Panc1 (cell line): ENCODE data around the gene HOXA10. TPM values are rescaled to one million over a fixed set of nuclear protein-coding genes. Genes with fewer than 3 reads are reported as not detected.

Experiments used
- ATAC-seq: fragments of 200-7000 bp; cut with Tn5 transposase; 2 replicates; pipeline ENCODE4 v1.9.1; 2020; ENCODE audit warnings: mild to moderate bottlenecking, moderate library complexity
- BruUV-seq: library from RNA; stranded (reverse); fragments of 400-500 nt; replicated peaks from 2 replicates; lab custom pipeline; 2021; lab: Mats Ljungman, UMichigan
- CTCF ChIA-PET: fragments of 300-600 bp; sonication (Branson Sonifier 250); formaldehyde crosslinking; loops from one replicate; lab custom pipeline; 2022; ENCODE audit warnings: antibody characterized with exemption; lab: Charles Lee
- POLR2A ChIA-PET: fragments of 300-600 bp; sonication (Branson Sonifier 250); formaldehyde crosslinking; loops from one replicate; lab custom pipeline; 2022; ENCODE audit warnings: antibody characterized with exemption; lab: Charles Lee
- DNase-seq: peaks from one replicate; pipeline ENCODE4 v3.0.0-alpha.2; 2010; ENCODE audit warnings: low read depth, low spot score
- H3K27ac ChIP-seq: 2 replicates; pipeline ENCODE4 v1.5.1; 2011; ENCODE audit warnings: mild to moderate bottlenecking, low read length, inconsistent platforms
- H3K27me3 ChIP-seq: fragments of 200-500 bp; sonication (Bioruptor generic); 2 replicates; pipeline ENCODE4 v1.6.0; 2014; ENCODE audit warnings: low read length, inconsistent platforms; ENCODE audit not compliant: control insufficient read depth, insufficient read depth
- H3K36me3 ChIP-seq: fragments of 200-500 bp; sonication (Bioruptor generic); 2 replicates; pipeline ENCODE4 v1.5.1; 2014; ENCODE audit warnings: inconsistent platforms, mild to moderate bottlenecking, low read length, moderate library complexity; ENCODE audit not compliant: control insufficient read depth, insufficient read depth
- H3K4me1 ChIP-seq: 2 replicates; pipeline ENCODE4 v1.5.1; 2011; ENCODE audit warnings: inconsistent platforms, mild to moderate bottlenecking, low read length, moderate library complexity; ENCODE audit not compliant: control insufficient read depth, insufficient read depth
- H3K4me3 ChIP-seq, 2 experiments: 2 replicates each; pipeline ENCODE4 v1.5.1; 2011 to 2012; ENCODE audit warnings: low read depth in 2 of 2, low read length in 2 of 2, mild to moderate bottlenecking in 2 of 2, inconsistent platforms in 1 of 2, moderate library complexity in 1 of 2
- H3K9me3 ChIP-seq: fragments of 200-500 bp; sonication (Bioruptor generic); 2 replicates; pipeline ENCODE4 v1.5.1; 2014; ENCODE audit warnings: low read depth, mild to moderate bottlenecking, inconsistent platforms, low read length, moderate library complexity; ENCODE audit not compliant: control insufficient read depth, insufficient read depth
- CTCF ChIP-seq: fragments of 450-650 bp; IDR thresholded peaks from 2 replicates; pipeline ENCODE4 v1.5.1; 2017; ENCODE audit warnings: mild to moderate bottlenecking
- POLR2AphosphoS5 ChIP-seq: IDR thresholded peaks from 2 replicates; pipeline ENCODE4 v1.6.1; 2012; ENCODE audit warnings: mild to moderate bottlenecking, low read depth, low read length, moderate library complexity
- REST ChIP-seq, 2 experiments: IDR thresholded peaks; 2 replicates each; pipeline ENCODE4 v1.6.1; 2011 to 2012; ENCODE audit warnings: low read depth in 2 of 2, control low read depth in 1 of 2, low read length in 1 of 2, mild to moderate bottlenecking in 1 of 2, moderate library complexity in 1 of 2; ENCODE audit not compliant: insufficient read depth in 1 of 2
- SIN3A ChIP-seq: IDR thresholded peaks from 2 replicates; pipeline ENCODE4 v1.6.1; 2012; ENCODE audit warnings: low read depth, mild to moderate bottlenecking, low read length, moderate library complexity, borderline replicate concordance; ENCODE audit not compliant: insufficient read depth
- TCF7L2 ChIP-seq: IDR thresholded peaks from 2 replicates; pipeline ENCODE4 v1.6.1; 2011; ENCODE audit warnings: mild to moderate bottlenecking, low read depth, low read length, inconsistent platforms
- in situ Hi-C: cut with HindIII; loops from 2 replicates; pipeline ENCODE4 v1.10.0; 2016; ENCODE audit warnings: low sequenced_read_pairs, low pct_unique_long_range_greater_than_20kb
- intact Hi-C: fragments of 100-400 bp; cut with micrococcal nuclease; formaldehyde crosslinking; loops from one replicate; pipeline ENCODE4 v1.10.0; 2022; ENCODE audit not compliant: unreplicated experiment
- total RNA-seq: library from RNA; stranded (reverse); gene quantifications from one replicate; pipeline ENCODE4 v1.2.1, GENCODE V29; 2021; ENCODE audit not compliant: unreplicated experiment

The HOXA10 gene
- total RNA-seq, 1 experiment from 2014 or later, result 0.41 TPM

GRCh38 chr7:27198871-27199801, 25.0 kb upstream of the HOXA10 start:
- Histone ChIP-seq H3K9me3 (no peaks in the 10 kb centered on the region), H3K27me3 (no peaks in the 10 kb centered on the region; the same call in 1 of the 2 replicates), H3K4me3 (peak overlapping the region in 1 of 2 experiments; percentile 16; a peak in 2 of 4 replicates), H3K4me1 (peaks cover 17% of the 10 kb centered on the region), H3K36me3 (peaks cover 2% of the 10 kb centered on the region; the same call in 1 of the 2 replicates), H3K27ac (no peak overlapping the region)
- intact Hi-C loops (loop anchor here (5.0 kb wide), 3 partner anchors 408 to 898 kb away; no protein-coding TSS in a partner anchor), in situ Hi-C loops (no loop called here)
- TF ChIP-seq REST (IDR thresholded peaks at IDR 0.05; ENCODE audit: insufficient read depth in 1 of 2, low read depth in 2 of 2, low read length in 1 of 2) (no peak), POLR2AphosphoS5 (no peak), CTCF (no peak), SIN3A (no peak), TCF7L2 (no peak)
- DNase-seq (no peak), ATAC-seq (peak; percentile 31)
- no TSS peak for BruUV-seq
- CTCF ChIA-PET, result interaction anchor here (0.6 to 1.4 kb wide), 3 partner anchors 11 to 895 kb away, joined by 3 to 5 read pairs (median 3); no protein-coding TSS in a partner anchor
- POLR2A ChIA-PET, result no interaction called here

- no peak for TF ChIP-seq SIN3A
- no peak for TF ChIP-seq TCF7L2
- TF ChIP-seq REST (IDR thresholded peaks at IDR 0.05; ENCODE audit: insufficient read depth in 1 of 2, low read depth in 2 of 2, low read length in 1 of 2), result no peak
- no peak for TF ChIP-seq POLR2AphosphoS5
- TF ChIP-seq CTCF, result no peak
- ATAC-seq (no peak), DNase-seq (no peak)
- H3K36me3 ChIP-seq, result peaks cover 2% of the 10 kb centered on the region; the same call in 1 of the 2 replicates
- H3K4me1 ChIP-seq, result peaks cover 17% of the 10 kb centered on the region
- H3K27me3 ChIP-seq, result no peaks in the 10 kb centered on the region; the same call in 1 of the 2 replicates
- in situ Hi-C loops, result no loop called here
- intact Hi-C loops, result loop anchor here (5.0 kb wide), 3 partner anchors 409 to 899 kb away; no protein-coding TSS in a partner anchor
- CTCF ChIA-PET, result interaction anchor here (1.4 kb wide), 1 partner anchor 12 kb away, joined by 3 read pairs; no protein-coding TSS in a partner anchor
- H3K9me3 ChIP-seq, result no peaks in the 10 kb centered on the region
- POLR2A ChIA-PET, result no interaction called here
- H3K27ac ChIP-seq, result no peak overlapping the region
- no TSS peak for BruUV-seq
- H3K4me3 ChIP-seq, result no peak overlapping the region
These were observed 24.2 kb upstream of the HOXA10 start for GRCh38 chr7:27198138-27198841.
